Bone marrow (tissue), 2 donors: ENCODE results near the gene ADGRV1.
A peak's percentile ranks its signal among the peaks of the same experiment; 100 is the strongest.

Experiments
- DNase-seq, 2 donors: peaks; one replicate each; lab custom pipeline; 2025; lab: John Stamatoyannopoulos, UW

ADGRV1 gene

GRCh38 chr5:91111473-91112238 is 553.1 kb downstream of the ADGRV1 start:
- DNase-seq = no peak

DNA sequence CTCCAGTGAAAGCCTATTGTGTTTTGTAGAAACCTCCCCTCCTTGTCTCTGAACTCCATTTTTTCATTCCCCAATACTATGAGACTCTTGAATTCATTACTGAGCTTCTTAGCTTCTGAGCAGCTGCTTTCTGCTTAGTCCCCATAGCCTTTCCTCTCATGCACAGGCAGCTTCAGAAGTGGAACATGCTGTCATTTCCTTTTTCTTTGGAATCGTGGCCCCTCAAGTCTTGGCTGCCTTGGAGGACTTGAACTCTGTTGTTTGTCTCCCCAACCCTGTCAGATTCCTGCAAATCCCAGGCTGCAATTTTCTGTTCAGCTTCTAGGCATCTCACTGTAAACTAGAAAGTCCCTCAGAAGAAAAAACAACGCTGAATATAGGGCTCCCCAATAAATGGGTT is 556.1 kb downstream of the ADGRV1 start:
- no peak for DNase-seq

DNA sequence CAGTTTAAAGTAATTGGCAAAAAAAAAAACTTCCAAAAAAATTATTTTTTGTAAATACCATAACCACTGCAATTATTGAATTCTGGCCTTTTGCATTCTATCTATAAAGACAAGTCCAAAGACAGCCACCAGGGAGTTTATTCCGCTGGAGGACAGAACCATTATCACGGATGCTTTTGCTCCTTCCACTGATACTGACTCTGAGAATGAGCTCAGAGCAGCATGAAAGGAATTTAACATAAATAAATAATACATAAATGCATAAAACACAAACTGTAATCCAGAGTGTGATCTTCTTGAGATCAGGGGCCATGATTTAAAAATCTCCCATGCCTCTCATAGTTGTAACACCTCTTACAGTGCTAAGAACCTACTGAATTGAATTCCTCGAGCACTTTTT is 559.8 kb downstream of the ADGRV1 start:
- DNase-seq = no peak

DNA sequence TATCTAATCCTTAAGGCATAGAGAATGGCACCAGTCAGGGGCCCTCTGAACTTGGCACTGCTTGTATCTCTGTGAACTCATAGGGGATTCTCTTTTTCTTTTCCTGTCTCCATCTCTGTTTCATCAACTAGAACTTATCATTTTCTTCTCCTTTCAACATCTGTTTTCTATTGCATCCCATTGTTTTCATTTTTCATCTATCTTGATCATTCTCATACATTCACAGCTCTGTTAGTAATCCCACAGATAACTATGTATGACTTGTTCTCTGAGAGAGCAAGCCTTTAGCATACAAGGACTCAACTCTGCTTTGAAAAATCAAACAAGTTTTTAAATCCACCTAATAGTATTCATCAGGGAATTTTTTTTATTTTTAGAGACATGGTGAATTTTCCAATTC is 560.2 kb downstream of the ADGRV1 start:
- no peak for DNase-seq

DNA sequence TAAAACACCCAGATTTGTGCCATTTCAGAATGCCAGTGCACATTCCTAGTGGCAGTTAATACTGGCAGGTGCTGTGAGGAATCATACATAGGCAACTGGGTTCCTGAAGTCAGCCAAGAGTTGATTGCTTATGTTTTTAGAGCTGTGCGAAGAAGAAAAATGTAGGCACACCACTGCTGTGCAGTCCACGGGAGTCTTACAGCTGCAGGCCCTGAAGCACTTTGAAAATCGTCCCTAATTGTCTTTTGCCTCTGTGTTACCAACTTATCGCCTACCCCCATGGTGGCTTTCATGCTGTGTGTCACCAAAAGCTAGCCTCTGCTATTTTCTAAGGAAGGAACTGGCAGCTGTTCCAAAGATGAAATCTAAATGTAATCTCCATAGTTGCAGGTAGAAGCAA is 560.6 kb downstream of the ADGRV1 start:
- no peak for DNase-seq

DNA sequence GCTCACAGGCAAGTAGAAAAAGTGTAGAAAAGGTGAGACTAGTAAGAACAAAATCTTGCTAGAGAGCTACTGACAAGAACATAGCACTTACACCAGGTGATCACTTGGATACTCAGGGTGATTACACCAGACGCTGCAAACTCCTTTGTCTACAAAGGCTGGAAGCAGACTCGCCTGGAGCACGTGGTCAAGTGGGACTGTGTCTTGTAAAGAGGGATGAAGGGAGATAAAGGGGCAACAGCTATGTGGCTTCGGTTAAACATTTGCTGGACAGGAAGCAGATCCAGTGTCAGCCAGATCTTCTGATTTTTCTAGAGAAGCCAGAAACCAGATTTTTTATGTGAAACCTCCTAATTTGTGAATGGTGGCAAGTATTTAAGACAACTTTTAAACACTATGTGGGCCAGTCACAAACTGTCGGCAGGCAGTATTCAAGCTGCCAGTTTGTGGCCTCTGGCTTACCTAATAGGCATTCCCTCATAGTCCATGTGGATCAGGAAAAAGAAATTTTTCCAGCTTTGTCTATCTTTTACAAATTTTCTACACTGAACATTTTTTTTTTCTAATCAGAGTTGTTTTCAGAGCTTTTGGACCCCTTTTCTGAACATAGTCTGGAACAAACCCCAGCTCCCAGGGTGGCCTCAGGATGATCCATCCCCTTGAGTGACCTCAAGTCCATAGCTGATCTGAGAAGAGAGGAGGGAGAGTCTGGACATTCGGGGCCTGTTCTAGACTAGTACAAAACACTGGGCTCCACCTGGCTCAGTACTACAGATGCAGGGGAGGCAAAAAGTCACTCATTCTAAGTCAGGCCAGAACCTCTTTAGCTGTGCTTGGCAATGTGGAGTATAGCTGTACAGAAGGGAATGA is 561.6 kb downstream of the ADGRV1 start:
- DNase-seq = no peak

- DNase-seq = no peak
Measured at GRCh38 chr5:91121347-91121993, 562.9 kb downstream of the ADGRV1 start.

GRCh38 chr5:91122651-91123050 is 564.1 kb downstream of the ADGRV1 start:
- DNase-seq = no peak

DNA sequence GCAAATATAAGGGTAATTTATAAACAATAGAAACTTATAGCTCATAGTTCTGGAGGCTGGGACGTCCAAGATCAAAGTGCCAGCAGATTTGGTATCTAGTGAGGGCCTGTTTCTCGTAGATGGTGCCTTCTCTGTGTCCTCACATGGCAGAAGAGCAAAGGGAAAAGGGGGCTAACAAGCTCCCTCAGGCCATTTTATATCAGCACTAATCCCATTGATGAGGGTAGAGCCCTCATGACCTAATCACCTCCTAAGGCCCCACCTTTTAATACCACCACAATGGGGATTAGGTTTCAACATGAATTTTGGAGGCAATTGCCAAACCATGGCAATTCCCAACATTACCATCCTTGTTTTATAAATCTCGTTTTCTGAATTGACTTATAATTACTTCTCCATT is 564.7 kb downstream of the ADGRV1 start:
- no peak for DNase-seq

DNA sequence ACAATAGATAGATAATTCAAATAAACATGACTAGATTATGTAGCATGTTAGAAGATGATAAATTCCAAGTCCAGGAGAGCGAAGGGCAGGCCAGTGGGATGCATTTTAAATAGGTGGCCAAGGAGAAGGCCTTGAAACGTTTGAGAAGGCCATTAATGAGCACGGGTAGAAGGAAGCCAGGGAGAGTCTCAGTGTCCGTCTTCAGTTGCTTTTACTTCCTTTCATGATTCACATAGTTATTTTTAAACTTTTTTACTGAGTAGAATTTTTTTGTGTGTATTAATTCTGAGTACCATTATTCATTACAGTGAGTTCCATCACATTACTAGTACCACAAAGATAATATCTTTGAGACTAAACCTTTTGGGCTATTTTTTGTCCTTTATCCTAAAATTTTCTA is 565.3 kb downstream of the ADGRV1 start:
- DNase-seq = peak in 1 of 2 donors; percentile 59

DNA sequence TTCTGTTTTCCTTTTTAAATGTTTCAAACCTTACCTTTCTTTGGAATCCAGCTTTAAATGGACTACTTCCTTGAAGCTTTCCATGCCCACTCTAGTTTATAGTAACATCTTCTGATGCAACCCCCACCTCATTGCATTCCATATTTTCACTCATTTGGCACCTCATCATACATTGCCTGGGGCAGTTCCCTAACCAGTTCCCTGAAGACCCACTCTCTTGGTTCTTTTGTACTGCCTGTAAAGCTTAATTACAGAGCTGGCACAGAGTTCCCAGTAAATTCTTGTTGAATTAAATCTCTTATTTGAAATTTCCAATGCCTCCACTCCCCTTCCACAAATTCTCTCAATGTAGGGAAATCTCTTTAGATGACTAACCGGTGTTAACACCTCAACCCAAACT is 567.3 kb downstream of the ADGRV1 start:
- DNase-seq = no peak

DNA sequence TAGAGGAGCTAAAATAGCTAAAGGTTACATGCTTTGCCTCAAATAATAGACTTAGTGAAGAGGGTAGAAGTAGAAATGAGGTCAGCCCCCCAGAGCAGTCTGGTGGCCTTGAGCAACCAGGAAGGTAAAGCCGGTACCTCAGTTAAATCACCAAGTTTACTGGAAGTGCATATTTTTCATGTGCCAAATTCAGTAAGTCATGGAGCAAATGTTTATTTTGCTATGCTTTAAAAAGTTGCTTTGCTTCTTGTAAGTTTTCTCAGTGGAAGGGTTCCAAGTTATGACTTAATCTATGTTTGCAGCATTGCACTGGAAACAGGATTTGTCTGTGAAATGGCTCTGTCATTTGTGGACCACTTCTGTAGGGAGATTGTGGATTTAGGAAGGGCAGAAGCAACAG is 567.9 kb downstream of the ADGRV1 start:
- no peak for DNase-seq

DNA sequence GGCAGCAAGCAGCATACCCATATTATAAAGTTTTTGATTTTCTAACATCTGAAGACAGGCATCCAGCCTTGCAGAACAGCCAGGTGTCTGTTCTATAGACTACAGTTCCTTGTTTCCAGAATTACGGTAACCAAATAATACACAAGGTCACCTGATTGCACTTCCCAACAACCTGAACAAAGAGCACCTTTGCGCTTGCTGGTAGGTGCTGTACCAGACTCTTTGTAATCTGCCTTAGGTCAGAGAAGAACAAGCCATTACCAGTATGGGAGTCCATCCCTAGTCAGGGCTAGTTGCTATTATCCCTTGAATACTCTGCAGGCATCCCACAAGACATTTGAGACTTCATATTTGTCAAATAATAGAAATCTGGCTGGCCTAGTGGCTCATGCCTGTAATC is 568.3 kb downstream of the ADGRV1 start:
- DNase-seq = no peak

DNA sequence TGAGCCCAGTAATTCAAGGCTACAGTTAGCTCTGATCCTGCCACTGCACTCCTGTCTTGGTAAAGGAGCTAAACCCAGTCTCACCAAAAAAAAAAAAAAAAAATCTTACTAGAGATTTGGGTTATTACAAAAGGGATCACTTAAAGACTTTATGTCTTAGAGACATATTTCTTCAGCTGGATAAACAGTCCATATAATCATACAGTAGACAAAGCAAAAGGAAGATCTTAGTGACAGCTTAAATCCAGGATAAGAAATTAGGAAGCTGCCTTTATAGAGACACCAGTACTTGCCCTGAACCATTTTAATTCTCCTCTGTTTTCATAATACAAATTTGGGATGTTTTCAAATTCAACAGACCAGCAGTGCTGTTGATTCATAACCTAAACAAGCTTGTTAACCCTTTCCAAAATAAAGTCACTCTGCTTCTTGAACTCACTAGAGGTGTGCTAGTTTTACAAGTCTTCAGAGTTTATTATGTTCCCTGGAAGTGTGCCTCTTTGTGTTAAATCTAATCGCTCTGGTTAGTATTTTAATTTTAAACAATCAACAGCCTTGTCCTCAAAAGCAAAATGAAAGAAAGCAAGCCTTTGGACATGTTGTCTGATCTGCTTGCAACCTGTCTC is 569.0 kb downstream of the ADGRV1 start:
- no peak for DNase-seq

GRCh38 chr5:91128604-91129003 is 570.0 kb downstream of the ADGRV1 start:
- no peak for DNase-seq

GRCh38 chr5:91129748-91130147 is 571.2 kb downstream of the ADGRV1 start:
- no peak for DNase-seq

- no peak for DNase-seq
Measured at GRCh38 chr5:91130759-91131158, 572.2 kb downstream of the ADGRV1 start.

- DNase-seq = no peak
Measured at GRCh38 chr5:91132550-91132949, 574.0 kb downstream of the ADGRV1 start.

DNA sequence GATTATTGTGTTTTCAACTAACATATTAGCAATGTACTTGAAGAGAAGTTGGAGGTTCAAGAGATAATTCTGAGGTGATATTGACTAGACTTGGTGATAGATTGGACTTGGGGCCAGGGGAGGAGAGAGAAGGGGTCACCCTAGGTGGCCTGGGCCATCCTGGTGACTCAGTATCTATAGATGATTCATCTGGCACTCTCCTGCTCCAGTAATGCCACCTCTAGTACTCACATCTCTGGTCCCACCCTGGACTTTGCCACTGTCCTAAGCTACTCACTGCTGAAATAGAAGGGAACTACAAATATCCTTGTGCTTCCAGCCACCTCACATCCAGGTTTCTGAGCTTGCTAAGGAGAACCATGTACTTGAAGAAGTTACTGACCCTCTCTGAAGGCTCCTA is 574.6 kb downstream of the ADGRV1 start:
- no peak for DNase-seq

GRCh38 chr5:91135475-91136248 is 577.1 kb downstream of the ADGRV1 start:
- DNase-seq = no peak

DNA sequence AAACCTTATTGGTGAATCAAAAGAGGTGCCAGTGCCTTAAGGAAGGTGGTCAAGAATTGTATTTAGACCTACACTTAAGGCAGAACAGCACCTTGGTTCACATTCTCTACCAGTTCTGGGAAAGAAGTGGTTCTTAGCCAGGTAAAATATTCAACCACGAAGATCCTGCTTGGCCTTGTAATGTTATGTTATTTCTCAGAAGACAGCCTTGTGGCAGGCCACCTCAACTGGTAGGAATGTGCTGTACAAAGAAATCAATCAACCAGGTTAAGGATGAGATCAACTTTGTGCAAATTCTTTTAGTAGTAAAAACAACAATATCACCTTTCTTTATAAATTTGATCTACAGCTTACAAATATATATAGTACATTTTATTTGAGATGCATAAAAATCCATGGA is 577.7 kb downstream of the ADGRV1 start:
- no peak for DNase-seq

DNA sequence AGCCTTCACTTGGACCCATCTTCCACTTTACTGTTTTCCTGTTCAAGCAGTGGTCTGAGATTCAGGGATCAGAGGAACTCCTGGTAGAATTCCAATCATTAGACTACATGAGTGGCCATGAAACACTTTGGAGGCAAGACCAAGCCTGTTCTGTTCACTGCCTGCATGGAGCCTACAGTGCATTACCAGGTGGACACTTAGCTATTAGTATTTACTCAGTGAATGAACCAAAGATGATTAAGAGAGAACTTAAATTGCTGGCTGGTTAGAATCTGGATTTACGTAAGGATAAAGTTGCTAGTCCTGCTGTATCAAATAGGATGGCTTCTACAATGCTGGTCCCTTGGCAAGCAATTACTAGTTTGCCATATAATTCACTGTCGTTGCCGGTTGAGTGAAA is 579.0 kb downstream of the ADGRV1 start:
- no peak for DNase-seq
